HG03354 (cell line): Measurements from ENCODE around the gene NAV1.

Experiments used
- ATAC-seq: cut with Tn5 transposase; IDR thresholded peaks from one replicate; pipeline ENCODE4 v1.9.1; 2021; ENCODE audit warnings: mild to moderate bottlenecking; ENCODE audit not compliant: unreplicated experiment, poor library complexity, severe bottlenecking

NAV1 gene

DNA sequence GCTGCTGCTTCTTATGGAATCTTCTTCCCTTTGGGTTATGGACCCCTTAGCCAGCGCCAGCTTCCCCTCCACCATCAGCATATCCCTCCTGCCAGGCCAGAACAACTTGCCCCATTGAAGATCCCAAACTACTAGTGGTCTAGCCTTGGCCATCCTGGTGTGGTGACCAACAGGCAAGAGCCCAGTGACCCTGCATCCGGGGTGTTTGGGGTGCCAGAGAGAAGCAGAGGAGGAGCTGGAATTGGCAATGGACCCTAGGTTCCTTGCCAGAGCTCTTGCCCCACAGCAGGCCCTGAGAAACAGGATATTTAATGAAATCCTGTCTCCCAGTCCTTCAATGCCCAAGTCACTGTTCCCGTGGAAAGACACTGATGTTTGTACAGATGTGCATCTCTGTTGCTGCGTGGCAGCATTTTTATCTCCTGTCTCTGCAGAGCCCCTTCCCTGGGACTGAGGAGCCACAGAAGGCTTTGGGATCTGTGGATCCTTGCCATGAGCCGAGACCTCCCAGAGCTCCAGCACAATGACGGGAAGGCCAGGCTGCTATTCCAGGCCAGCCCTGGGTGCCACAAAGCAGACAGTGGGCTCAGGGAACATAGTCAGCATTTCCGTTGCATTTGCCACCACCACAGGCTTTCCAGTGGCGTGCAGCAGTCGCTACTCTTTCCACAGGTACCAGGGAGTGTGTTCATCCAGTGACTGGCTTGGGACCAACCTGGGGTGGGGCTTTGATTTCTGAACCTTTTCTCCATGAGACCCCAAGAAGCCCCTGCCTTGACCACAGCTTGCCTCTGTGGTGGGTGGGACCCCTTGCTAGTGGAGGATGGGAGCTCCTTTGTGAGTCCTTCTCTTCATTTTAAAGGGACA, 21.6 kb downstream of the NAV1 start:
- ATAC-seq = no peak

DNA sequence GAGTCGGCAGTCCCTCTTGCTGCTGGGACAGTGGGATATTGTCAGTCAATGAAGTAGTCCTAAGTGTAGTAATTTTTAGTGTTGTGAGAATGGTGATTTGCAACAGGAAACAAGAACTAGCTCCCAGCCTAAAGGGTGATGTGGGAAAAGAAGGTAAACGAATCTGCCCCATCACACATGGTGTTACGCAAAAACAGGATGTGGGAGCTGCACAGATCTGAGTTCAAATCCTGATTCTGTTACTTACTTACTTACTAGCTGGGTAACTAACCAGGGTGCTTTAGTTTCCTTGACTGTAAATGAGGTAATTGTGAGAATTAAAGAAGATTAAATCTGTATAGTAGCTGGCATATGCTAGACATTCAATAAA, 22.3 kb downstream of the NAV1 start:
- ATAC-seq = no peak

GRCh38 chr1:201561601-201562000, 22.7 kb downstream of the NAV1 start:
- ATAC-seq = no peak

DNA sequence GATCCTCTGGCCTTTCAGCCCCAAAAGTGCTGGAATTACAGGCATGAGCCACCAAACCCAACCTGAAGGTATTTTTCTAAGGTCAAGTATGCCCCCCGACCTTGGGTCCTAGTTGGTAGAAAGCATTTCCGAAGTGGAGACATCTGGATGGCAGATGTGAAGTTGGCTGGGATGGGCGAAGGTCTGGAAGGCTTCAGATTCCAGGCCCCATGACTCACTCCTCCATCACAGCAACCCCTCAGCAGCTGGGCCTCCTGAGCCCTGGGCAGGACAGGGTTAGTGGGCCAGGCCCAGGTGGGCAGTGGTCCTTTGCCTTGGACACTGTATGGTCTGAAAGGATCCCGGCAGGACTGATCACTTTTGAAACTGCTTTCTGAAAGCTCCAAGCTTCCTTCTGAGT, 23.3 kb downstream of the NAV1 start:
- no peak for ATAC-seq

GRCh38 chr1:201562659-201563405, 23.9 kb downstream of the NAV1 start:
- ATAC-seq = no peak

DNA sequence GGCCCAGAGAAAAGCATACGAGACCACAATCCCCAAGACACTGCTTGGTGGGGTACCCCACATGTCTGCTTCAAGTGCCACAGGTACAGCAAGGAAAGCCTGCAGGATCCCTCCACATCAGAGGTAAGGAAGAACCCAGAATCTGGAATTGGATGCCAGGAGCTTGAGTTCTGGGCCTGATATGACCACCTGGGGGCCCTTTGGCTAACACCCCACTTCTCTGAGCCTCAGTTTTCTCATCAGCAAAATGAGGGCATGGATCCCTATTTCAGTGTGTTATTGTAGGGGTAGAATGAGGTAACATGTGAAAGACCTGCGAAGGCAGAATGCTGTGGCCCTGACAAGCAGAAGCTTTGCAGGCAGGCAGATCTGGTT, 24.5 kb downstream of the NAV1 start:
- no peak for ATAC-seq

GRCh38 chr1:201563941-201564340, 25.0 kb downstream of the NAV1 start:
- no peak for ATAC-seq

DNA sequence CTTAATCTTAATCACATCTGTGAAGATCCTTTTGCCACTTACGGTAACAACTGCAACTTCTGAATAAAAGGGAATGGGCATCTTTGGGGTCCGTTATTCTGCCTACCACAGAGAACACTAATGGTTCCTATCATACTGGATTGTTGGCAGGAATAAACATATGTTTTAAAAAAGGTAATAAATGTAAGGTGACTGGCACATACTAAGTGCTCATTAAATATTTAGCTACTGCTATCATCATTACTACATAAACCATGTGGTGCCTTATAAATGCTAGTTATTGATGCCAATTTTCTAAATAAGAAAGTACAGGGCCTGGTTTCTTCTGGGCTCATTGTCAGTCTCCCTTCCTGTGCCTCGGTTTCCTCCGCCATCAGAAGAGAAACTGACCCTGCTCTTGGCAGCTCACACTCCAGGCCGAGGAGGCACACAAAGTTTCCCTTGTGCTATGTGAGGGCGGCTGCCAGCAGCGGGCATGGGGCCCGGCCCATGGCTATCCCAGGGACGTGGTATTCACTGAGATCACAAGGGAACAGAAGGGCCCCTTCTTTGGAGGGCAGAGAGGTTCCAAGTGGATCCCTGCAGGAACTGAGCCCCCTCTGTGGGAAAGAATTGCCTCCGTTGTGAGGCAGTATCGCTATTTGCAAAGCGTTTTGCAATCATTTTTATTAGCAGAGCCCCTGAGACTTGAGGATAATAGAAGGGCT, 26.2 kb downstream of the NAV1 start:
- no peak for ATAC-seq

DNA sequence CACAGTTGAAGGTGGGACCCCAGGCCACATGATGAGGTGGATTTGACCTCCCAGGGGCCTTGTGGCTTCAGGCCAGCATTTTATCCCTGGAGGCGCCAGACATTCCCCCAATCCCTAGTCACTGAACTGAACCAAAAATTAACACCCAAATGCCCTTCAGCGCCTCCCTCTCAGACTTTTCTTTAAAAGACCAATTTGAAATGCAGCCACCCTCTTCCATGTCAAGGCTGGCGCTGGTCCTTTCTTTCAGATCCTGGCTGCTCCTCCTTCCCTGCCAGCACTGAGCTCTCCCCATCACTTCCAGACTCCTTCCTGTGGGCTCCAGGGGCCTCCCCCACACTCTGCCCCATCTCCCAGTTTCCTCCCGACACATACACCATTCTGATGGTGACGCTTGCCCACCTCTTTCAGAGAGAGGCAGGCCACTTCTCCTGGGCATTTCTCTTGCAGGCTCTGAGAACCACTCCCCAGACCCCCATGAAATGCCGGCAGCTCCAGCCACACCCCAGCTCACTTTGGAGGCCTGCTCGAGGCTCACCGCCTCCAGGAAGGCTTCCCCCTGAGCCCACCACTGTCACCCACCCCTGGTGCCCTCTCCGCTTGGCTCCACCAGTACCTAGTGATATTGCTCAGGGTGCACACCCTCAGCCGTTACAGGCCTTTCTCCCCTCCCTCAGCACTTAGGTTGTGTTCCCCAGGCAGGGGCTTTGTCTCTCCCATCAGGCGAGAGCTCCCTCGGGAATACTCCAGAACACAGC, 27.0 kb downstream of the NAV1 start:
- ATAC-seq = no peak

- no peak for ATAC-seq
Measured at GRCh38 chr1:201566529-201566823, 27.5 kb downstream of the NAV1 start.

DNA sequence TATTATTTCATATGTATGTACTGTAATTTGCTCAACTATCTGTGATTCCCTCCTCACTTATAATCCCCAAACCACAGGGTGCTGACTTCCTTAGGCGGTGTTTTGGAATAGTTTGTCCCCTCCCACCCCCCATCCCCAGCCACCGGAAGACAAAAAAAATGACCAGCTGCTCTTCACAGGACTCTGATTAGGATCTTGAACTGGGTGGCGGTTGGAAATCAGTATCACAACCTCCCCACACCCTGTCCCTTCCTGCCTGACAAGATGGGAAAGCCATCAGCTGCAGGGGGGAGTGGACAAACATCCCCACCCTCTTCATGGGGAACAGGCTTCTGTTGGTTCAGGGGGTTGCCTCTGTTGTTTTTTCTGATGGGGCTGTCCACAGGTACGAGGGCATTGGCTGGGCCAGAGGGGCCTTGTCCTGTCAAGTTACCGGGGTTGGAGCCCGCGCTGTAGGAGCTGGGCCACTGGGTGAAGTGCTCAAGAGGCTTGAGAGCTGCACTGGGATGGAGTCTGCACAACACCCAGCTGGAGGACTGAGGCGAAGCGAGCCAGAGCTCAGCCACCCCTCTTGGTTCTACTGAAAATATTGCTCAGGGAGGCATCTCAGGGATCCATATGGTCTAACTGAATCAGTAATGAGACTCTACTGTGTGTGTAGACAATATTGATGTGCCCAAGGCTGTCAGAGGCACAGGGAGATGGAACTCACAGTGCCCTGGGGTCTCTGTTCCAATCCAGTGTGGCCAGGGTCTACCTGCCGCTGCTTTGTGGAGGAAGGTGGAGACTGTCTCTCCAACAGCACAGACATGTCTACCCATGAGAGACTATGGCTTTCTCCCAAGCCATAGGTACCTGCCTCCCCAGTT, 28.2 kb downstream of the NAV1 start:
- no peak for ATAC-seq

GRCh38 chr1:201568265-201568664, 29.3 kb downstream of the NAV1 start:
- ATAC-seq = no peak

GRCh38 chr1:201568859-201569294, 29.9 kb downstream of the NAV1 start:
- no peak for ATAC-seq

DNA sequence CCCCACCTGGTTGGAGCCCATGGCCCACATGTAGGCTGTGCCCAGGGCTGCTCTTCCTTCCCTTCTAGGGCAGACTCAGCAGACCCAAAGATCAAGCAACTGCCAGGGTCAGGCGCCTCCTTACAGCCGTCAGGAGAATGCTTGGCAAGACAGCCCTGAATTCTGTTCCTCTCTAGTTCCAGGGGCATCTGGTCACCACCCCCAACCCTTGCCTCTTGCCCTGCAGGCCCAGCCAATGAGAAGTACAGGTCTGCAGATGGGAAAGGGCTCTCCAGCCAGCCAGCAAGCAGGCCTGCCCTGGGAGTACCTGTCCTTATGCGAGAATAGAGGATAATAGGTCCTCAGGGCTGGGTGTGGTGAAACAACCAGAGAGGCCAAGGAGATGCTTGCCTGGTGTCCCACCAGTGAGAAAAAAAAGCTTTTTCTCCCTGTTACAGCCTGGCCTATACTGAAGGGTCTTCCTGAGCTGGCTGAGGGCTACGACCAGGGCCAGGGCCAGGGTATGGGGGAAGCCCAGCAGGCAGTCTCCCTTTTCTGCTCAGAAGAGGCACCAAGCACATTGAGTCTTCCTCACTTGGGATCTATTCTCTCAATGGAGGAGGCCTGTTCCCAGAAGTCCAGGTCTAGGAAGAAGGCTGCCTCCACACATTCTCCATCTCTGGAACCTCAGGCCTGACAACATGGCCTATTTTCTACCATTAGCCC, 31.4 kb downstream of the NAV1 start:
- no peak for ATAC-seq

DNA sequence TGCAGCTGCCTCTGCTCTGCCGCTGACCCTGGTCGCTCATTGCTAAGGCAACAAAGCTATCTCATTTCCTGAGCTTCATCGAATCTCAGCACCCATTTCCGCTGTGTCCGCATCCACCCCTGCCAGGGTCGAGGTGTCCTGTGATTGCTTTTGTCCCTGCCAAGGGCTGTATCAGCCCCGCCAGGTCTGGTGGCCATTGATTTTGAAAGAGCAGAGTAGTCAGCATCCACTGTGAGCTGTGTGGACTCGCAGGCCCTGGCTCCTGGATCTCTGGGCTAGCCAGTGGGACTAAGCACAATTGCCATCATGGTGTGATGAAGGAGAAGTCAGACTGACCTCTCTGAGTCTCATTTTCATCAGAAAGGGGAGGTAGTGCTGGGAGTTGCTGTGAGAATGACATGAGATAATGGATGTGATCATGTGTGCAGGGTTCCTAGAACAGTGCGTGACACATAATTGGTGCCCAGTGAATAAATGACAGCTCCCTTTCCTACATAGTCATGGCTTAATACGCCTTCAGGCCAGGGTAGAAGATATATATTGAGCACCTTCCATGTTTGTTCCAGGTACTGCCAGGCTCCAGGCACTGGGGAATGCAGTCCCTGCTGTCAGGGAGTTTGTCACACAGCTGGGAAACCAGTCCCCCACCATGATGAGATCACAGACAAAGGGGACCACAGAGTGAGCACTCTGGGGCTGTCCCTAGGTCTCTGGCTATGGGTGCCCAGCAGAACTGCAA, 32.1 kb downstream of the NAV1 start:
- ATAC-seq = no peak

- ATAC-seq = no peak
Measured at GRCh38 chr1:201573030-201573429, 34.1 kb downstream of the NAV1 start.

DNA sequence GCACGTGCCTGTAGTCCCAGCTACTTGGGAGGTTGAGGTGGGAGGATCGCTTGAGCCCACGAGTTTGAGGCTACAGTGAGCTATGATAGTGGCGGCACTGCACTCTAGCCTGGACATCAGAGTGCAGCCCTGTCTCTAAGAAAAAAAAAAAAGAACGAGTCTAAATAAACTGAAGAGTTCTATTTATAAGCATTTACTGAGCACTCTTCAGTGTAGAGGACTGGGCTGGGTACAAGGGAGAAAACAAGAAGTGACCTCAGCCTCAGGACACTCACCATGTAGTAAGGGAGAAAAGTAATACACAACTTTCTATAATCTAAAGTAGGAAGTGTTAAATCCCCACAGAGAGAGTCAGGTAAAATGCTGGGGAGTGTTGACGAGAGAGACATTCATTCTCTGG, 35.0 kb downstream of the NAV1 start:
- no peak for ATAC-seq

DNA sequence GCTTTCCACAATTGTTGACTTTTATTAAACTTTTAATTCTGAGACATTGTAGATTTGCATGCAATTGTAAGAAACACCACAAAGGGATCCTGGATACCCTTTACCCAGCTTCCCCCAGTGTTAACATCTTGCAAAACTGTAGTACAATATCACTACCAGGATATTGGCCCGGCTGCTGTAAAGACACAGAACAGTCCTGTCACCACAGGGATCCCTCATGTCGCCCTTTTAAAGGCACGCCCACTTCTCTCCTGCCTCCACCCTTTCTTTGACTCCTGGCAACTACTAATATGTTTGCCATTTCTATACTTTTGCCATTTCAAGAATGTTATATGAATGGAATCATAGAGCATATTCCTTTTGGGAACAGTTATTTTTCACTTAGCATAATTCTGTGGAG, 37.0 kb downstream of the NAV1 start:
- no peak for ATAC-seq
